ENCODE results near the gene IWS1.

GRCh38 chr2:127511090-127511695 is 15.1 kb downstream of the IWS1 start:
- TF ChIP-seq POLR2A (IDR thresholded peaks at IDR 0.05) (no peak), CTCF (IDR thresholded peaks at IDR 0.05) (no peak)
